HepG2 (cell line): ENCODE measurements around the gene HAX1. TPM values are rescaled to one million over a fixed set of nuclear protein-coding genes. Genes with fewer than 3 reads are reported as not detected.

Experiments
- ASH2L ChIP-seq: fragments of 300-600, 200-600 bp; sonication (generic); IDR thresholded peaks from 2 replicates; pipeline ENCODE4 v1.7.0; 2017; ENCODE audit warnings: low read depth, mild to moderate bottlenecking, moderate library complexity, mixed read lengths, low read length; ENCODE audit not compliant: insufficient read length
- CHCHD3 ChIP-seq: sonication (generic); formaldehyde crosslinking; IDR thresholded peaks from 2 replicates; pipeline ENCODE4 v1.8.0; 2022; ENCODE audit warnings: mild to moderate bottlenecking, missing genetic modification reagents, moderate library complexity
- DMAP1 ChIP-seq: IDR thresholded peaks from 2 replicates; pipeline ENCODE4 v1.6.1; 2016
- HIC2 ChIP-seq: sonication (generic); formaldehyde crosslinking; IDR thresholded peaks from 2 replicates; pipeline ENCODE4 v1.9.0; 2022; ENCODE audit warnings: low read depth, missing genetic modification reagents
- HMG20A ChIP-seq: IDR thresholded peaks from 2 replicates; pipeline ENCODE4 v1.6.1; 2016; ENCODE audit warnings: borderline replicate concordance
- KLF15 ChIP-seq: sonication (generic); formaldehyde crosslinking; IDR thresholded peaks from 2 replicates; pipeline ENCODE4 v1.8.1; 2023; ENCODE audit warnings: borderline replicate concordance, mild to moderate bottlenecking, inconsistent platforms, missing genetic modification reagents, mixed read lengths
- MAFK ChIP-seq, 2 experiments: IDR thresholded peaks in 1 of 2; conservative IDR thresholded peaks in 1 of 2; 2 replicates each; pipeline ENCODE4 v1.6.1; 2011; ENCODE audit warnings: improper control_type of control experiment in 2 of 2, low read length in 2 of 2
- NCOA2 ChIP-seq: sonication (generic); formaldehyde crosslinking; IDR thresholded peaks from 2 replicates; pipeline ENCODE4 v1.8.0; 2022; ENCODE audit warnings: inconsistent platforms
- SP5 ChIP-seq: IDR thresholded peaks from 2 replicates; pipeline ENCODE4 v1.6.1; 2016; ENCODE audit warnings: low read depth, borderline replicate concordance
- TEF ChIP-seq: sonication (generic); formaldehyde crosslinking; IDR thresholded peaks from 2 replicates; pipeline ENCODE4 v1.5.0; 2020; ENCODE audit warnings: missing genetic modification reagents
- ZBTB8A ChIP-seq: sonication (generic); formaldehyde crosslinking; IDR thresholded peaks from 2 replicates; pipeline ENCODE4 v1.4.0; 2020; ENCODE audit warnings: mild to moderate bottlenecking, low read depth, missing genetic modification reagents, borderline replicate concordance
- ZNF260 ChIP-seq: sonication (generic); formaldehyde crosslinking; IDR thresholded peaks from 2 replicates; pipeline ENCODE4 v1.4.0; 2020; ENCODE audit warnings: missing genetic modification reagents, low read depth, mild to moderate bottlenecking, borderline replicate concordance
- ZNF30 ChIP-seq: sonication (generic); formaldehyde crosslinking; IDR thresholded peaks from 2 replicates; pipeline ENCODE4 v1.5.0; 2020; ENCODE audit warnings: mild to moderate bottlenecking, missing genetic modification reagents
- ZNF547 ChIP-seq: sonication (generic); formaldehyde crosslinking; IDR thresholded peaks from 2 replicates; pipeline ENCODE4 v1.5.1; 2020; ENCODE audit warnings: mild to moderate bottlenecking, missing genetic modification reagents
- ZNF557 ChIP-seq: sonication (generic); formaldehyde crosslinking; IDR thresholded peaks from 2 replicates; pipeline ENCODE4 v1.4.0; 2020; ENCODE audit warnings: missing genetic modification reagents
- ZNF772 ChIP-seq: sonication (generic); formaldehyde crosslinking; IDR thresholded peaks from 2 replicates; pipeline ENCODE4 v1.5.0; 2020; ENCODE audit warnings: mild to moderate bottlenecking, missing genetic modification reagents
- polyA plus RNA-seq, 8 experiments: library from polyadenylated mRNA; depleted of rRNA in 3 of 8; stranded (reverse) in 7 of 8; unstranded in 1 of 8; fragments of >200 nt; fragmentation: Illumina TruSeq in 4 of 8; extraction: Trizol in 4 of 8; gene quantifications; 2 replicates each; pipeline versions ENCODE4 v1.2.1 to v1.2.3, GENCODE V29; 2011 to 2016; ENCODE audit warnings: low read depth in 4 of 8, missing spikeins in 1 of 8, mixed read lengths in 1 of 8; ENCODE audit not compliant: insufficient read depth in 1 of 8
- total RNA-seq, 5 experiments: library from RNA; depleted of rRNA; stranded (reverse); fragments of >200 nt; fragmentation: Illumina TruSeq; extraction: Trizol; gene quantifications; 2 replicates each; pipeline ENCODE4 v1.2.3, GENCODE V29; 2016; ENCODE audit warnings: low read depth in 1 of 5
- TF ChIP-seq, protein P1 (sequence below): IDR thresholded peaks from 2 replicates; pipeline ENCODE4 v1.4.0; 2020; ENCODE audit warnings: mild to moderate bottlenecking, missing genetic modification reagents
- TF ChIP-seq, protein P2 (sequence below): sonication (generic); formaldehyde crosslinking; IDR thresholded peaks from 2 replicates; pipeline ENCODE4 v1.9.0; 2022; ENCODE audit warnings: missing genetic modification reagents, mild to moderate bottlenecking, borderline replicate concordance
- TF ChIP-seq, protein P3 (sequence below): sonication (generic); formaldehyde crosslinking; IDR thresholded peaks from 2 replicates; pipeline ENCODE4 v1.8.0; 2022; ENCODE audit warnings: missing genetic modification reagents, mild to moderate bottlenecking, inconsistent platforms, borderline replicate concordance

HAX1 gene
- total and polyA plus RNA-seq, 2 of the 13 experiments (the other 11 are each of a cell fraction or from before 2014, with no cell fraction given) = 89.2 to 128 TPM

GRCh38 chr1:154324669-154325582 is 52.5 kb downstream of the HAX1 start, which contains the start of gene ATP8B2 (continued):
- TF ChIP-seq SP5 = peak; percentile 52; the same call in 1 of the 2 replicates
- TF ChIP-seq ZNF772 (CRISPR knock-in tag) = peak; percentile 5; the same call in 1 of the 2 replicates
- no peak for TF ChIP-seq MAFK (conservative IDR thresholded peaks at IDR 0.05 in 1 of 2, IDR thresholded peaks at IDR 0.05 in 1 of 2; ENCODE audit: low read length in 2 of 2)
- TF ChIP-seq ZNF260 (CRISPR knock-in tag) = no peak
- no peak for TF ChIP-seq ZNF30
- TF ChIP-seq TEF = no peak
- TF ChIP-seq ZNF547 (CRISPR knock-in tag) = no peak
- no peak for TF ChIP-seq KLF15 (CRISPR knock-in tag)
- TF ChIP-seq ZNF557 (CRISPR knock-in tag) = no peak
- TF ChIP-seq, protein P1, sequence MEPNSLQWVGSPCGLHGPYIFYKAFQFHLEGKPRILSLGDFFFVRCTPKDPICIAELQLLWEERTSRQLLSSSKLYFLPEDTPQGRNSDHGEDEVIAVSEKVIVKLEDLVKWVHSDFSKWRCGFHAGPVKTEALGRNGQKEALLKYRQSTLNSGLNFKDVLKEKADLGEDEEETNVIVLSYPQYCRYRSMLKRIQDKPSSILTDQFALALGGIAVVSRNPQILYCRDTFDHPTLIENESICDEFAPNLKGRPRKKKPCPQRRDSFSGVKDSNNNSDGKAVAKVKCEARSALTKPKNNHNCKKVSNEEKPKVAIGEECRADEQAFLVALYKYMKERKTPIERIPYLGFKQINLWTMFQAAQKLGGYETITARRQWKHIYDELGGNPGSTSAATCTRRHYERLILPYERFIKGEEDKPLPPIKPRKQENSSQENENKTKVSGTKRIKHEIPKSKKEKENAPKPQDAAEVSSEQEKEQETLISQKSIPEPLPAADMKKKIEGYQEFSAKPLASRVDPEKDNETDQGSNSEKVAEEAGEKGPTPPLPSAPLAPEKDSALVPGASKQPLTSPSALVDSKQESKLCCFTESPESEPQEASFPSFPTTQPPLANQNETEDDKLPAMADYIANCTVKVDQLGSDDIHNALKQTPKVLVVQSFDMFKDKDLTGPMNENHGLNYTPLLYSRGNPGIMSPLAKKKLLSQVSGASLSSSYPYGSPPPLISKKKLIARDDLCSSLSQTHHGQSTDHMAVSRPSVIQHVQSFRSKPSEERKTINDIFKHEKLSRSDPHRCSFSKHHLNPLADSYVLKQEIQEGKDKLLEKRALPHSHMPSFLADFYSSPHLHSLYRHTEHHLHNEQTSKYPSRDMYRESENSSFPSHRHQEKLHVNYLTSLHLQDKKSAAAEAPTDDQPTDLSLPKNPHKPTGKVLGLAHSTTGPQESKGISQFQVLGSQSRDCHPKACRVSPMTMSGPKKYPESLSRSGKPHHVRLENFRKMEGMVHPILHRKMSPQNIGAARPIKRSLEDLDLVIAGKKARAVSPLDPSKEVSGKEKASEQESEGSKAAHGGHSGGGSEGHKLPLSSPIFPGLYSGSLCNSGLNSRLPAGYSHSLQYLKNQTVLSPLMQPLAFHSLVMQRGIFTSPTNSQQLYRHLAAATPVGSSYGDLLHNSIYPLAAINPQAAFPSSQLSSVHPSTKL = peak; percentile 48
- 0 out of 2 replicates have a peak, but pooled peaks have one; percentile 10 for TF ChIP-seq HMG20A (CRISPR knock-in tag)
- TF ChIP-seq CHCHD3 (CRISPR knock-in tag) = no peak
- TF ChIP-seq HIC2 (CRISPR knock-in tag) = peak; percentile 81
- no peak for TF ChIP-seq ZBTB8A (CRISPR knock-in tag)
- TF ChIP-seq, protein P2, sequence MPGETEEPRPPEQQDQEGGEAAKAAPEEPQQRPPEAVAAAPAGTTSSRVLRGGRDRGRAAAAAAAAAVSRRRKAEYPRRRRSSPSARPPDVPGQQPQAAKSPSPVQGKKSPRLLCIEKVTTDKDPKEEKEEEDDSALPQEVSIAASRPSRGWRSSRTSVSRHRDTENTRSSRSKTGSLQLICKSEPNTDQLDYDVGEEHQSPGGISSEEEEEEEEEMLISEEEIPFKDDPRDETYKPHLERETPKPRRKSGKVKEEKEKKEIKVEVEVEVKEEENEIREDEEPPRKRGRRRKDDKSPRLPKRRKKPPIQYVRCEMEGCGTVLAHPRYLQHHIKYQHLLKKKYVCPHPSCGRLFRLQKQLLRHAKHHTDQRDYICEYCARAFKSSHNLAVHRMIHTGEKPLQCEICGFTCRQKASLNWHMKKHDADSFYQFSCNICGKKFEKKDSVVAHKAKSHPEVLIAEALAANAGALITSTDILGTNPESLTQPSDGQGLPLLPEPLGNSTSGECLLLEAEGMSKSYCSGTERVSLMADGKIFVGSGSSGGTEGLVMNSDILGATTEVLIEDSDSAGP (CRISPR knock-in tag) = peak; percentile 57; the same call in 1 of the 2 replicates
- no peak for TF ChIP-seq DMAP1
- TF ChIP-seq NCOA2 (CRISPR knock-in tag) = no peak
- TF ChIP-seq ASH2L = peak; percentile 52
- TF ChIP-seq, protein P3, sequence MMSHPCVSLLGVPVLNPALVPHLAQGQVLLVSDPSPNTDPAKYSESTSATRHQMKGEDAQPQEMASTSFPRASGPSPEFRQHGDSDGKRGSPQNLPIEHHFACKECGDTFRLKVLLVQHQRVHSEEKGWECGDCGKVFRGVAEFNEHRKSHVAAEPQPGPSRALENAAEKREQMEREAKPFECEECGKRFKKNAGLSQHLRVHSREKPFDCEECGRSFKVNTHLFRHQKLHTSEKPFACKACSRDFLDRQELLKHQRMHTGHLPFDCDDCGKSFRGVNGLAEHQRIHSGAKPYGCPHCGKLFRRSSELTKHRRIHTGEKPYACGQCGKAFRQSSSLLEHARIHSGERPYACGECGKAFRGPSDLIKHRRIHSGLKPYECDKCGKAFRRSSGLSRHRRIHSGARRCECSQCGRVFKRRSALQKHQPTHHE = no peak
